Measurements from ENCODE around the gene ALOX12B.

ALOX12B gene

DNA sequence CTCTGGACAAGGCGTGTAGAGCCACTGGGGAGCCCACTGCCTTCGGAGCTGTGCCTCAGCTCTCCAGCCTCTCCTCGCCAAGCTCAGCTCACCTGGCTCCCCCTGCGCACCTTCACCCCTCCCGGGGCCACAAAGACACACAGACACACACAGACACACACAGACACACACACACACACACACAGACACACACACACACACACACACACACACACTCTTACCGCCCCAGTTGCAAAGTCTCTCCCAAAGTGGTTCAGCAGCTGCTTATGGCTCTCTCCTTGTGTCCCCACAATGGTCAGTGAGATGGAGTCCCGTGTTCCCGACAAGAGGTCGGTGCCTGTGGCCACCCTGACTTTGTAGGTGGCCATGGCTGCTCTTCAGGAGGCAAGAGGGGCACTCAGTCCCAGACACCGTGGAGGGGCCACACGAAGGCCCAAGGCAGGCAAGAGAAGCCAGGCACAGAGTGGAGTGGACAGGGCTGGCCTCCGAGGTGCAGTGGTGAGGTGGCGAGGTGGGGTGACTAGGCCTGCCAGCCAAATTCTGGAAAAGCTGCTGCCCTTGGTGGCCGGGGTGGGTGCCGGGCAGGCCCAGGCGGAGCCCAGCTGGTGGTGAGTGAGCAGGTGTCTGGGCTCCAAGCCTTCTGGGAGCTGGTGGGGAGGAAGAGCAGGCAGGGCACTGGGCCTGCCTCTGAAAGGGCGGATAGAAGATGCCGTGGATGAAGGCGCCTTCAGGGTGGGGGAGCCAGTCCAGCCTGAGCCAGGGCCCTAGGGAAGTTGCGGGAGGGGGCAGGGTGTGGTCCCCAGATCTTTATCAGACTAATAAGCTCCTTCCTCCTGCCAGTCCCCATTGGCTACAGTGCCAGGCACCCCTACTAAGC, at the start of gene ALOX12B:
ALOX12B (minus strand) TSS at position 642 of the 877 bp plus-strand sequence; CDS start at position 368, 274 bp downstream.
- no peak for DNase-seq (ENCODE audit: extremely low spot score, insufficient read length, low read depth)
- FAIRE-seq, result no peak

DNA sequence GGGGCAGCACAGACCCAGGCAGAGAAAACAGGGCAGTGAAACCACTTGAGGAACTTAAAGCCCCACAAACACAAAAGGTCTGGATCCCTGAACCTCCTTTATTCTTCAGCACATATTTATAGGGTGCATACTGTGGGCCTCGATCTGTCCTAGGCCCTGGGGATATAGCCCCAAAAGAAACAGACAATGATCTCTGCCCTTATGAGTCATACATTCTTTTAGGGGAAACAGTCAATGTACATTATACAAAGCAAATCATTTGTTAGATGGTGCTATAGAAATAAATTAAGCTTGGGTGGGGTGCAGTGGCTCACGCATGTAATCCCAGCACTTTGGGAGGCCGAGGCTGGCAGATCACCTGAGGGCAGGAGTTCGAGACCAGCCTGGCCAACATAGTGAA, 46.4 kb upstream of the ALOX12B start:
- DNase-seq (ENCODE audit: extremely low spot score, insufficient read length, low read depth), result no peak
- no peak for FAIRE-seq

DNA sequence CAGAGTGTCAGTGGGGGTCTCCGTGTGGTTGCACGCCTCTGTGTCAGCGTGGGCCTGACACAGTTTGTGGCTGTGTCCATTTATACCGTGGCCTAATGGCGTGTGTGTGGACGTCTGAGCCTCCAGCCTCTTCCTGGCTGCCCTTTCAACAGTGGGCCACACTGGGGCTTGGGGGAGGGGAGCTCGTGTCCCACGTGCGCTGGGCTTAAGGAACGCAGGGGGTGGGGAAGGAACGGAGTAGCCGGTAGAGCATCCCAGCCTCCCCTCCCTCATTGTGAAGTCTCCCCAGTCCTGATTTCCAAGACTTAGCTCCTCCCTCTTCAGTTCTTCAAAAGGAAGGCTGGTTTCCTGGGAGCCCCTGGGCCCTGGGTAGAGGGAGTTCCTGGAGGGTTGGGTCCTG, 45.9 kb upstream of the ALOX12B start:
- FAIRE-seq, result no peak
- DNase-seq (ENCODE audit: extremely low spot score, insufficient read length, low read depth), result no peak

DNA sequence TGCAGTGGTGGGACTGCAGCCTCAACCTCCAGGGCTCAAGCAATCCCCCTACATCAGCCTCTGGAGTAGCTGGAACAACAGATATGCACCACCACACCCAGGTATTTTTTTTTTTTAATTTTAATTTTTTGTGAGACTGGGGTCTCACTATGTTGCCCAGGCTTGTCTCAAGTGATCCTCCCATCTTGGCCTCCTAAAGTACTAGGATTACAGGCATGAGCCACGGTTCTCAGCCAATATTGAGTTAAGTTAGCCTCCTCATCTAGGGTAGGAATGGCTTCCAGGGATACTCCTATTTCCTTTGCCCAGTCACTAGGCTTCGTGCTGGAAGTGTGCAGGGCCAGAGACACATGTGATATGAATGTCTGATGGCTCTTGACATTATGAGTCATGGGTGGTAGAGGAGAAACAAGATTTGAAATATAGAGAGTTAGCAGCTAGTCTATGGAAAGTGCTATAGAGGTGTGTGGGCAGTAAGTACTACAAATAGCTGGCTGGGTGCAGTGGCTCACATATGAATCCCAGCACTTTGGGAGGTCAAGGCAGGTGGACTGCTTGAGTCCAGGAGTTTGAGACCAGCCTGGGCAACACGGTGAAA, 44.4 kb upstream of the ALOX12B start:
- DNase-seq (ENCODE audit: extremely low spot score, insufficient read length, low read depth) (no peak), FAIRE-seq (no peak)

DNA sequence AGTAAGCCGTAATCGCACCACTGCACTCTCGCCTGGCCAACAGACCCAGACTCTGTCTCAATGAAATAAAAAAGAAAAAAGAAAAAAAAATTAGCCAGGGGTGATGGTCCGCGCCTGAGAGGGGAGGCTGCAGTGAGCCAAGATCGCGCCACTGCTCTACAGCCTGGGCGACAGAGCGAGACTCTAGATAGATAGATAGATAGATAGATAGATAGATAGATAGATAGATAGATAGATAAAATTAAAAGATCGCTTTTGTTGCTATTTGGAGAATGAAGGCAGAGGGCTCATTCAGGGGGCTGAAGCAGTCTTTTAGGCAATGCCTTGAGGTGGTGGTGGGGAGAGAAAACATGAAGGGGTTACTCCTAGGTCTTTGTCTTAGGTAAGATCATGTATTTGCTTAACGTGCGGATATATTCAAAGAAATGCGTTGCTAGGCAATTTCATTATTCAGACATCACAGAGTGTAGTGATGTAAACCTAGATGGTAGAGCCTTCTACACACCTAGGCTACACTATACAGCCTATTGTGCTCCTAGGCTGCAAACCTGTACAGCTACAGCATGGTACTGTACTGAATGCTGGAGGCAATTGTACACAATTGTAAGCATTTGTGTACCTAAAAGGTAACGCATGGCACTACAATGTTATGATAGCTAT, 40.7 kb upstream of the ALOX12B start:
- no peak for DNase-seq (ENCODE audit: extremely low spot score, insufficient read length, low read depth)

DNA sequence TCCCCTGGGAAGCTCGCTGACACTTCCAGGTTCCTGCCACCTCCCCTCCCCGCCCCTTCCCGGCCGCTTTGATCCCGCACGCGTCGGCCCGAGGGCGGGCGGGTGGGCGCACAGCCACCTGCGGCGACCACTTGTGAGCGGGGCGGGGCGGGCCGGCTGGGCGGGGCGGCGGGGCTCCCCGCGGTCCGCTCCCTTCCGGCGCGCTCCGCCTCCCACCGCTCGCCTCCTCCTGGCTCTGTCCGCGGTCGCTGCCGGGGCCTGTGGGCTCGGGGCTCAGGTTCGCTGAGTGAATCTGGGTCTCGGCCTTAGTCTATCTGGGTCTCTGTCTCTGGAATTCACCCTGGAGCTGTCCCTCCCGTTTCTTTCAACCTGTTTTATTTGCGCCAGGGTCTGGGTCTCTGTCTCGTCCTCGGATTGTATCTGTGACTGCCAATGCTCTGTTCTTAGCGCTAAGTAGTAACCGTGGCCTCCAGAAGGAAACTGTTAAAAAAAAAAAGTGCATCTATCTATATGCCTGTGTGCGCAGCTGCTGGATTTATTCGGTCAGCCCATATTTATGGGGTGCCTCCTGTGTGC, 39.1 kb upstream of the ALOX12B start:
- FAIRE-seq, result peak; percentile 39
- DNase-seq (ENCODE audit: extremely low spot score, insufficient read length, low read depth), result no peak

More for the DNA sequence above, 40.7 kb upstream of the ALOX12B start:
- FAIRE-seq, result no peak

DNA sequence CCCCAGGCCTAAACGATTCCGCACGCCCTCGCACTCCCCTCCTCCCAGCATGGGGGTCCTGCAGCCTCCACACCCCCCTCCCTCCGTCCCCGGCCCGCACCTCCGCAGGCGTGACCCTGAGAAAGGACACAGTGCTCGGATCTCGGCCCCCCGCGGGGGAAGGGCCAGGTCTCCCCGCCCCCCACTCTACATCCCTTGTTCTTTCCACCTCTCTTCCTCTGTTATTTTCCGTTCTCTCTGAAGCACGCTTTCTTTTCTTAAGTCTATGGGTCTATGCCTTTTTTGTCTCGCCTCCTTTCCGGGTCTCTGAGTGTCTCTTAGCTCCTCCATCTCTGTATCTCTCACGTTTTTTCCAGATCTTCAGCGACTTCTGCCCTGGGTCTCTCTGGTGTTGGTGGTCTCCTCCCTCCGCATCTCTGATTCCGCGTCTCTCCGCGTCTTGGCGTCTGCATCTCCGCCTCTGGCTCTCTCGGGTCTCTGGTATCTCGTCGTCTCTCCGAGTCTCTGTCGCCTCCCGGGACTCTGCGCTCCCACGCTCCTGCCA, 38.5 kb upstream of the ALOX12B start:
- DNase-seq (ENCODE audit: extremely low spot score, insufficient read length, low read depth) (no peak), FAIRE-seq (no peak)

DNA sequence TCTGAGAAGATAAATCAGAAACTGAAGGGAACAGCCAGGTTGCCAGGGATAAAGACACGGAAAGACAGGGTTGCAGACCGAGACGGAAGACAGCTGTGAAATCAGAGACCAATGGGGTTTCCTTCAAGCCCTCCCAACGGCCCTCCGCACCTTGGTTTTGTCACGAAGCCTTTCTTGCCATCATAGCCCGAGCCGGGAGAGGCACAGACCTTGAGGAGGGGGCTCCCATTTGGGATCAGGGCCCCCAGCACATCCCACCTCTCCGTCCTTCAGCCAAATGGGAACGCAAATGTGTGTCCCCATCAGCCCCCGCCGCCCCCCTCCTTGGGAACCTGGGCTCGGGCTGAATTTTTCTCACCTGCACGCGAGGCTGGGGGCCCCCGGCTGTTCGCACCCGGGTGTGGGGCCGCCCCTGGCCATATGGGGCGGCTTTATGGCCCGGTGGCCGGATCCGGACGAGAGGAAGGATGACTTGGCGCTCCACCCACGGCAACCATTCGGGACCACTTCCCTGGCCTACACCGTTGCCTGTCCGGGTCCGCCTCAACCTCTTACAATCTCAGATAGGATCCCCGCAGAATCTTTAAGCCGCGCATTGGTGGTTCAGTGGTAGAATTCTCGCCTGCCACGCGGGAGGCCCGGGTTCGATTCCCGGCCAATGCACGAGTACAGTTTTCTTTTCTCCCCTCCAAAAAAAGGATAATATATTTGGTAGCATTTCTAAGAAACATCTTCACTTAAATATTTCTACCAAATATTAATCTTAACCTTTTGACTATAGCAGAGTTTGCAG, 37.8 kb upstream of the ALOX12B start:
- DNase-seq (ENCODE audit: extremely low spot score, insufficient read length, low read depth), result no peak
- FAIRE-seq, result peak; percentile 47

DNA sequence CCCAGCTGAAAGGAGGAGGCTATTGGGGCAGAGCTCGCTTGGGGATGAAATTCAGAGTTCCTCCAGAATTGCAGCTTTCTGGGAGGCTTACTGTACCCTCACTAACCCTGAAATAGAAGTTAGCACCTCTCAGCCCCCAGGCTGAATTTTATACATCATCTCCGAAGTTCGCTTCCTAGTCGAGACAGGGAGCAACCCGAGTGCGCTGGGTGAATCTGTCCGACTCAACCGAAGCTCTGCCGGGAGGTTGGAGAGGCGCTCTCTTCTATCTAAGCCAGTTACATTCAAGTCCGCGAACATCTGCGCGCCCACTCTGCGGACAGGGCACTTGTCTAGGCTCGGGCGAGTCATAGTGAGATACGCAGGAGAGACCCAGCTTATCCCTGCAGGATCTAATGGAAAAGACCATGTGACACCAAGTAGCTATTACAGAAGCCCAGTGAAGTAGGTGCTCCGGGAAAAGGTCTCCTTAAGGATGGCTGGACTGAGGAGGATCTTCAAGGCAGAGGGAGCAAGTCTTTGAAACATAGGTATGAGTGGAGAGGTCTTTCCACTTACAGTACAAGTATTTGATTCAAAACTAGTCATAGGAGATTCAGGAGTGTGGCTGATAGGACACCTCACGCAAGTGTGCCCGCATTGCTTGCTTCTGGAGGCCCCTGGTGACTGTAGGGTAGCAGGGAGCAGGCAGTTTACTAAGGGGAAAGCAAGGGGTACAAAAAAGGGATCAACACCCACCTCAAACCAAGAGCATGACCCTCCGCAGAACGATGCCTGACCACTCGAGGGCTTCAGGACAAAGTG, 37.0 kb upstream of the ALOX12B start:
- no peak for DNase-seq (ENCODE audit: extremely low spot score, insufficient read length, low read depth)

DNA sequence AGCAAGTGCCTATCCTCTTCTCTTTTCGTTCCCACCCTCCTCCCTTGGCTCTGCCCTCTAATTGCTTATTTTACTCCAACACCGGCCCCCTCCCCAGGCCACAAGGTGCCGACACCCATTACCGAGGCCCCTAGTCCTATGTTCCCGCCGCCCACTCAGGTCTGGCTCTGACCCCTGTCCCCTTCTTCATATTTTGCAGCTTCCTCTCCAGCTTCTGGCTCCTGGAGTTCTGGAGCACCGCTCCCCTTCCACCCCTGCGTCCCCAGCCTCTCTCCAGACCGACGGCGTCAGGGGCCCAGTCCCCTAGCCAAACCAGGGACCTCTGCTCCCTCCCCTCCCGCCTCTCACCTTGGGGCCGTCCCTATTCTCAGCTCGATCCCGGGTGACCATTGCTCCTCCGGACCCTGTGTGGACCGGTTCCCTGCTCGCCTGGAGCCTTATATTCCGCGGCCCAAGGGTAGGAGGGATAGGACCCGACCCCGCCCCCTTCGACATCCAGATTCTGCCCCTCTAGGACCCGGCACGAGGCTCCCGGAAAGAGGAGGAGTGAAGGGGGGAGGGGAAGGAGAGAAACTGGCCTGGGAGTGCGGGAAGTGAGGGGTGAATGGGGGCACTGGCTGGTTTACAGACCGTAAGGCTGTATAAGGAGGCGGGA, 36.3 kb upstream of the ALOX12B start, which contains the start of gene HES7:
HES7 (minus strand) TSS at position 412 of the 655 bp plus-strand sequence; CDS start at position 390, 22 bp downstream.
- FAIRE-seq (no peak), DNase-seq (ENCODE audit: extremely low spot score, insufficient read length, low read depth) (no peak)

More for the DNA sequence above, 37.0 kb upstream of the ALOX12B start:
- no peak for FAIRE-seq

DNA sequence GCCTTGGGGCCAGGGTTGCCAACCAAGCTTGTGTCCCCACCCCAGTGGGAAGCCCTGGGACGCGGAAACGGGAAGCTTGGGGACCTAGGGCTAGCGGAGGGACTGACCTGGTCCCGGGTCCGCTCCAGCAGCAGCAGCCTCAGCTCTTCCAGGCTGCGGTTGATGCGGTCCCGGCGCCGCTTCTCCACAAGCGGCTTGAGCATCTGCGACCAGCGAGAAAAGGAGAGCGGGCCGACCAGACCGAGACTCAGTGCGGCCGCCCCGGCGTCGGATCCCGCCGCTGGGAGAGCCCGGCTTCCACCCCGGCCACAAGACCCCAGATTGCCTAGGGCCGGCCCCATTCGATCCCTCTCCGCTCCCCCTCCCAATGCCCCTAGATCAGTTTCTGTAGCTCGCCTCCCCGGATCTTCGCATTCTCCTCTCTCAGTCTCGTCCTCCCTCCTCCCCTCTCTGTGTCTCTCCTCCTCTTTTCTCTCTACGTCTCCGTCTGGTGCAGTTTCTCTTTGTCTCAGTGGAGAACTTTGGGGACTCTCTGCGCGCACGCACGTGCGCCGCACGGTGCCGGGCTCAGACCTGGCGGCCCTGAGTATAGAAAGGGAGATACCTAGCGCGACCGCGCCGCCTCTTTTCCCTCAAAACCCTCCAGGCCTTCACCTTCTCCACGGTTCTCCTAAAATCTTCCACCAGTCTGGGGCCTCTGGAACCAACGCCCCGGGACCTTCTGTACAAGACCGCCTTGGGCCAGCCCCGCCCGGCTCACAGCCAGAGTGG, 35.6 kb upstream of the ALOX12B start:
- FAIRE-seq, result peak; percentile 52
- no peak for DNase-seq (ENCODE audit: extremely low spot score, insufficient read length, low read depth)

DNA sequence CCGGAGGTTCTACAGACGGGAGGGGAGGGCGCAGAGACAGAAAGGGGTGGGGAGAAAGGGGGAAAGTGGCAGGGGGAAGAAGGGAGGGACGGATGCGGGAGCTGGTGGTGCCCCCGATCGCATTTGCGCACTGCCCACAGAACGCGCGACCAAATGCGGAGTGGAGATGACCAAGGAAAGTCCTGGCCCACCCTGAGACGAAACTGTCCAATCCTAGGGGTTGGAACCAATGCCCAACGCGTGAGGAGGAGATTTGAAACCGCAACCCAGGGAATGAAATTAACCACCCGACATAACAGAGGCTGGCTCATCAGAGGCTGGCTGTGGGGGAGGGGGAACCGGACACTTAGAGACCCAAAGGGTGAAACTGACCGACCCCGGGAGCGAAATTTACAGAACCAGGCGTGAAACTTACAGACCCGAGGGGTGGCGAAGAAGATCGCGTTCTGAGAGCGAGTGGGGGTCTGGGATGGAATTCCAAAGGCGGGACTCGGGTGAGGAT, 35.0 kb upstream of the ALOX12B start:
- FAIRE-seq (no peak), DNase-seq (ENCODE audit: extremely low spot score, insufficient read length, low read depth) (no peak)

DNA sequence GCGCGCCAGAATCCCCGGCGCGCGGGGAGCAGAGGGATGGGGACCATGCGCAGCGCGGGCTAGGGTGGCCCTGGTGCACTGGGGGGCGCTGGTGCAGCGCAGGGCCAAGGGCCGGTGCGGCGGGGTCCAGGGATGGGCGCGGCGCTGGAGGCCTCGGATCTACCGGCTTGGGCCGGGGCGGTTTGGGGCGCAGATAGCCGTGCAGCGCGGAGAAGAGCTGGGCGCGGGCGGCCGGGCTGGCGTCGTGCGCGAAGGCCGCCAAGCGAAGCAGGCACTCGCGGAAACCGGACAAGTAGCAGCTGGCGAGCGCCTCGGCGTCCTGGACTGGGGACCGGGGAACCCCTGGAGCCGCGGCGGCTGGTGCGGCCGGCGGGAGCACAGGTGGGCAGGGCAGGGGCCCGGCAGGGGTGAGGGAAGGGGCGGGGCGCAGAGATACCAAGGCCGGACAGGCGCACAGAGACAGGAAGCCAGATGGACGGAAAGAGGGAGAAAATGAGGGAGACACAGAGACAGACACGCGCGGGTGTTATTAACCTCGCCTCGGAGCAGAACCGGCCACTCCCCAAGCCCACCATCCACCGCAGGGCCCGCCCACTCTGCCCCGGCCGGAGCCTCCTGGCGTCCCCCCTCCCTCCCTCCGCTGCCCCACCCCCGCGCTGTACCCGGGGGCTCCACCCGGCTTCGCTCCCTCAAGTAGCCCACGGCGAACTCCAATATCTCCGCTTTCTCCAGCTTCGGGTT, 34.3 kb upstream of the ALOX12B start:
- no peak for DNase-seq (ENCODE audit: extremely low spot score, insufficient read length, low read depth)
- peak; percentile 42 for FAIRE-seq

DNA sequence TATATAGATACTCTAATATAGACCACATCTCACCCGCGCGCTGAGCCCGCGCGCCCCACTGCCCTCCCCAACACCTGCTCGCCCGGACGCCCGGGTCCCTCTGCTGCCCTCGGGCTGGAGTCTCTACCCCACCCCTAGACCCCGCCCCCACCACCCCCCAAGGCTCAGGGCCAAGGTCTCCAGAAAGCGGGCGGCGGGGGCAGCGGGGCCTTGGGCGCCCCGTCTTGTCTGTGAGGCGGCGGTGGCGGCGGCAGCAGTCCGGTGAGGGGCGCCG, 33.8 kb upstream of the ALOX12B start:
- FAIRE-seq (no peak), DNase-seq (ENCODE audit: extremely low spot score, insufficient read length, low read depth) (no peak)

DNA sequence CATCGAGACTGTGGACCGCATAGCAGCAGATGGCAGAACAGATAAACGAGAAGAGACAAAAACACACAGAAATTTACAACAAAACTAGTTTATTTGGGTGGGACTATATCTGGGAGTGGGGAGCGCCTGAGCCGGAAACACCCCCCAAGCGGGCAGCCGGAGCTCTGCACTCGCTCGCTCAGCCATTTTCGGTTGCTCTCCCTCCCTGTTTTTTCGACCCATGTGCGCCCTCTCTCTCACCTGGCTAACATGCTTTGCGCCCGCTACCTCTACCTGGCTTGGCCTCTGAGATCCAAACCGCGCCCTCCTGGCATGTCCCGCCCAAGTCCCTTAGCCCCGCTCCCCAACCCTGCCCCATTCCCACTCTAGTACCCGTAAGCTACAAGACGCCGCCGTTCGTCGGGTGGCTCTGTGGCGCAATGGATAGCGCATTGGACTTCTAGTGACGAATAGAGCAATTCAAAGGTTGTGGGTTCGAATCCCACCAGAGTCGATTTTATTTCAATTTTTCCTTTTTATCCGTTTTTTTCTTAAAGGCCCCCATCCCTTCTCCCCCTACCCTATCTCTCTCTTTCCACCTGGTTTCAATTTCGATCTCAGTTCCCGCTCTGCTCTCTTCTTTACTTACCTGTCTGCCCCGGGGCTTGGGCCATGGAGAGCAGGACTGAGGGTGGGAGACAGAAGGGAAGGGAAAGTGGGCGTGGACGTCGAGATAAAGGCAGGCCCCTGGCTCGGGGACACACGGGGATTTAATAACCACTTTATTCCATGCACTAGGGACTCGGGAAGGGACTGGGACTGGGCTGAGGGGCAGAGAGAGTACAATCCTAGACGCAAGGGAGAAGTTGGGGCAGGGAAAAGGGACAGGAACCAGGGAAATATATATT, 33.2 kb upstream of the ALOX12B start:
- FAIRE-seq (no peak), DNase-seq (ENCODE audit: extremely low spot score, insufficient read length, low read depth) (no peak)

Data from GM18507 (cell line).